GM21515 (cell line): Measurements from ENCODE around the gene NFKB2.

Experiments
- ATAC-seq: cut with Tn5 transposase; IDR thresholded peaks from one replicate; pipeline ENCODE4 v1.9.1; 2021; ENCODE audit not compliant: unreplicated experiment

The NFKB2 gene

GRCh38 chr10:102420714-102421506 is 25.4 kb downstream of the NFKB2 start, which contains the start of gene FBXL15:
FBXL15 (plus strand) TSS chr10:102420836; CDS start chr10:102421130, 294 bp downstream.
- ATAC-seq: peak; percentile 58

GRCh38 chr10:102421507-102421756 is 25.9 kb downstream of the NFKB2 start:
- no peak for ATAC-seq

- ATAC-seq: peak; percentile 0
These were observed 26.4 kb downstream of the NFKB2 start for GRCh38 chr10:102421757-102422512.

GRCh38 chr10:102422545-102423129 is 27.1 kb downstream of the NFKB2 start:
- peak; percentile 24 for ATAC-seq

GRCh38 chr10:102423372-102423968 is 28.0 kb downstream of the NFKB2 start:
- no peak for ATAC-seq

GRCh38 chr10:102424145-102424544 is 28.6 kb downstream of the NFKB2 start:
- no peak for ATAC-seq

GRCh38 chr10:102424916-102425315 is 29.4 kb downstream of the NFKB2 start:
- no peak for ATAC-seq

- ATAC-seq: no peak
These were observed 29.9 kb downstream of the NFKB2 start for GRCh38 chr10:102425444-102425843.

- ATAC-seq: no peak
These were observed 31.3 kb downstream of the NFKB2 start for GRCh38 chr10:102426803-102427287.

- no peak for ATAC-seq
These were observed 34.0 kb downstream of the NFKB2 start for GRCh38 chr10:102429468-102429867.

- peak; percentile 3 for ATAC-seq
These were observed 36.1 kb downstream of the NFKB2 start for GRCh38 chr10:102431452-102432124.

GRCh38 chr10:102432162-102432950 is 36.9 kb downstream of the NFKB2 start, which contains the start of gene CUEDC2:
CUEDC2 (minus strand) TSS chr10:102432574; CDS start chr10:102425188, 7,386 bp downstream.
- ATAC-seq: peak; percentile 75

- no peak for ATAC-seq
These were observed 38.1 kb downstream of the NFKB2 start for GRCh38 chr10:102433619-102434046.

- no peak for ATAC-seq
These were observed 39.1 kb downstream of the NFKB2 start for GRCh38 chr10:102434394-102435132.

- ATAC-seq: no peak
These were observed 39.6 kb downstream of the NFKB2 start for GRCh38 chr10:102435133-102435497.

- no peak for ATAC-seq
These were observed 40.2 kb downstream of the NFKB2 start for GRCh38 chr10:102435529-102436233.

GRCh38 chr10:102436312-102436711 is 40.8 kb downstream of the NFKB2 start:
- ATAC-seq: no peak

- ATAC-seq: no peak
These were observed 42.0 kb downstream of the NFKB2 start for GRCh38 chr10:102437515-102437914.

GRCh38 chr10:102438374-102438773 is 42.9 kb downstream of the NFKB2 start:
- ATAC-seq: no peak
